CD4-positive, alpha-beta T cell treated with Interleukin-17A for 1 hour (primary cell): ENCODE results near the gene WDR86.

Experiments used
- DNase-seq: peaks from one replicate; pipeline ENCODE4 v3.0.0-alpha.2; 2020

The WDR86 gene

GRCh38 chr7:151378011-151378410 lies 31.8 kb downstream of the WDR86 start:
- no peak for DNase-seq

- DNase-seq, result no peak
Measured at GRCh38 chr7:151377406-151377805, 32.4 kb downstream of the WDR86 start.

- no peak for DNase-seq
Measured at GRCh38 chr7:151376218-151376902, 33.5 kb downstream of the WDR86 start.

GRCh38 chr7:151375530-151376217 lies 34.2 kb downstream of the WDR86 start:
- no peak for DNase-seq

GRCh38 chr7:151374726-151375125 lies 35.1 kb downstream of the WDR86 start:
- DNase-seq, result no peak

GRCh38 chr7:151374139-151374538 lies 35.7 kb downstream of the WDR86 start:
- DNase-seq, result no peak

GRCh38 chr7:151373599-151373998 lies 36.2 kb downstream of the WDR86 start:
- no peak for DNase-seq

GRCh38 chr7:151372612-151373265 lies 37.1 kb downstream of the WDR86 start:
- DNase-seq, result no peak

GRCh38 chr7:151371266-151371665 lies 38.6 kb downstream of the WDR86 start:
- DNase-seq, result no peak

- DNase-seq, result peak; percentile 84
Measured at GRCh38 chr7:151368136-151368571, 41.7 kb downstream of the WDR86 start.

- DNase-seq, result no peak
Measured at GRCh38 chr7:151367284-151367683, 42.6 kb downstream of the WDR86 start.

- no peak for DNase-seq
Measured at GRCh38 chr7:151366880-151367222, 43.0 kb downstream of the WDR86 start.

- DNase-seq, result no peak
Measured at GRCh38 chr7:151366166-151366879, 43.5 kb downstream of the WDR86 start.

- DNase-seq, result no peak
Measured at GRCh38 chr7:151363182-151363581, 46.7 kb downstream of the WDR86 start.

- DNase-seq, result no peak
Measured at GRCh38 chr7:151361193-151361959, 48.5 kb downstream of the WDR86 start.

- DNase-seq, result no peak
Measured at GRCh38 chr7:151352512-151352911, 57.3 kb downstream of the WDR86 start.

- peak; percentile 84 for DNase-seq
Measured at GRCh38 chr7:151351967-151352366, 57.9 kb downstream of the WDR86 start.

GRCh38 chr7:151351027-151351426 lies 58.8 kb downstream of the WDR86 start:
- DNase-seq, result peak; percentile 46

GRCh38 chr7:151349507-151349853 lies 60.4 kb downstream of the WDR86 start:
- DNase-seq, result no peak

GRCh38 chr7:151348970-151349369 lies 60.9 kb downstream of the WDR86 start:
- DNase-seq, result no peak

GRCh38 chr7:151347200-151347599 lies 62.6 kb downstream of the WDR86 start:
- DNase-seq, result no peak

GRCh38 chr7:151346470-151346769 lies 63.4 kb downstream of the WDR86 start:
- no peak for DNase-seq
